ENCODE measurements around the gene PLIN1. TPM values are rescaled to one million over a fixed set of nuclear protein-coding genes. Genes with fewer than 3 reads are reported as not detected.

Gene PLIN1
- total and polyA plus RNA-seq, 2 donors (not counting 3 experiments of a cell fraction or from before 2014, with no cell fraction given): 0.07 TPM; not detected in 1

DNA sequence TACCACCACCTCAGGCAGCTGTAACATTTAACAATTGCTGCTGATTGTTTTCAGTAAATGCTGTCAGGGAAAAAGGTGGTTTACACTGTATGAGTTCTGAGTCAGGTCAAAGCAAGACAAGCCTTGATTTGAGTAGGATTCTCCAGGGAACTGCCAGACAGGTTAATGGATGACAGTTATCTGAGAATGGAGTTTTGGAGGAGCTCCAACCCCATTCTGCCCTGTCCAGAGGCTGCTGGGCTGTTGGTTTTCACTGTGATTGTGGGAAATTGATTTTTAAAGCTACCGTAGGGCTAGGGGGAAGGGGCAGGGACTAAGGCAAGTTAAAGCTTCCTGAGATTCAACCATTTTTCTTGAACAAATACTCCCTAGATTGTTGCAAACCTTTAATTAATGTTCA lies 64.0 kb downstream of the PLIN1 start:
- FAIRE-seq (no peak), DNase-seq (ENCODE audit: low read depth, low spot score) (no peak)
- Histone ChIP-seq H3K4me2 (ENCODE audit: insufficient read depth, low read length) (no peak overlapping the region), H4K20me1 (replicated peaks; ENCODE audit: control insufficient read depth, extremely low read depth, insufficient read depth, low read length) (no peaks in the 10 kb centered on the region), H3K9ac (replicated peaks; ENCODE audit: extremely low read depth, insufficient read depth, low read length) (no peak overlapping the region), H3K4me1 (ENCODE audit: control insufficient read depth, extremely low read depth, insufficient read depth, low read length) (no peaks in the 10 kb centered on the region), H3K27me3 (ENCODE audit: control insufficient read depth in 2 of 2, insufficient read depth in 2 of 2, low read length in 2 of 2) (no peaks in the 10 kb centered on the region), H3K4me3 (replicated peaks in 1 of 3; ENCODE audit: insufficient read depth in 1 of 3, low read depth in 1 of 3, low read length in 3 of 3) (no peak overlapping the region), H3K9me1 (replicated peaks; ENCODE audit: control insufficient read depth, extremely low read depth, insufficient read depth, low read length) (no peaks in the 10 kb centered on the region), H2AFZ (ENCODE audit: low read depth, low read length) (no peak overlapping the region), H3K36me3 (ENCODE audit: control insufficient read depth in 2 of 2, extremely low read depth in 1 of 2, insufficient read depth in 2 of 2, low read length in 2 of 2) (peaks cover 0 to 21% of the 10 kb centered on the region in 2 experiments), H3K9me3 (replicated peaks; ENCODE audit: control insufficient read depth, insufficient read depth, low read length) (no peaks in the 10 kb centered on the region), H3K79me2 (ENCODE audit: control insufficient read depth, insufficient read depth, low read length) (no peaks in the 10 kb centered on the region), H3K27ac (ENCODE audit: insufficient read depth, low read depth, low read length) (no peak overlapping the region)
- no peak for TF ChIP-seq GATA2 (IDR thresholded peaks at IDR 0.05; ENCODE audit: insufficient read depth, insufficient read length, low read depth, low read length)
- no peak for TF ChIP-seq POLR2A (IDR thresholded peaks at IDR 0.05; ENCODE audit: low read depth, low read length)
- no peak for TF ChIP-seq MYC (IDR thresholded peaks at IDR 0.05; ENCODE audit: low read depth, low read length)
- ChIA-PET CTCF (no interaction called here), POLR2A (no interaction called here)
- intact Hi-C loops (cut with micrococcal nuclease): no loop called here
- dilution Hi-C loops (cut with MboI; ENCODE audit: extremely low pct_ligation_motif_present, low sequenced_read_pairs): no loop called here
- no TSS peak for BruUV-seq (replicated peaks)

Small RNAs within 50 kb of the gene (small RNA-seq; reads per million reads assigned to genes)
- not detected for gene RNU6-132P (ENCODE audit: insufficient read depth, insufficient read length, low read depth, low replicate concordance)

Other genes with a start within 250 kb of the PLIN1 start
- gene RHCG, start 182.8 kb downstream of the PLIN1 start, total RNA-seq: not detected in 2 replicates
- gene RHCG, start 182.8 kb downstream of the PLIN1 start, polyA plus RNA-seq: not detected in 2 replicates
- 19.4 and 20.5 TPM in 2 replicates for gene TICRR, start 103.9 kb downstream of the PLIN1 start, total RNA-seq
- gene TICRR, start 103.9 kb downstream of the PLIN1 start, polyA plus RNA-seq: 4.8 and 4.9 TPM in 2 replicates
- 11.3 and 13.1 TPM in 2 replicates for gene KIF7, start 23.9 kb downstream of the PLIN1 start, total RNA-seq
- 4.2 and 4.3 TPM in 2 replicates for gene KIF7, start 23.9 kb downstream of the PLIN1 start, polyA plus RNA-seq
- 3.2 and 3.7 TPM in 2 replicates for gene PEX11A, start 11.4 kb upstream of the PLIN1 start, total RNA-seq
- gene PEX11A, start 11.4 kb upstream of the PLIN1 start, polyA plus RNA-seq: 4.3 and 4.4 TPM in 2 replicates
- not detected in 2 replicates for gene WDR93, start 11.4 kb upstream of the PLIN1 start, total RNA-seq
- 0.05 and 0.07 TPM in 2 replicates for gene WDR93, start 11.4 kb upstream of the PLIN1 start, polyA plus RNA-seq
- 1.0 and 1.7 TPM in 2 replicates for gene MESP1, start 71.9 kb upstream of the PLIN1 start, total RNA-seq
- 0.68 and 1.0 TPM in 2 replicates for gene MESP1, start 71.9 kb upstream of the PLIN1 start, polyA plus RNA-seq
- gene MESP2, start 97.0 kb upstream of the PLIN1 start, total RNA-seq: 0.42 TPM in 1 of 2 replicates, not detected in the other
- 0.21 and 0.43 TPM in 2 replicates for gene MESP2, start 97.0 kb upstream of the PLIN1 start, polyA plus RNA-seq
- 199 and 221 TPM in 2 replicates for gene ANPEP, start 135.5 kb upstream of the PLIN1 start, total RNA-seq
- 177 and 190 TPM in 2 replicates for gene ANPEP, start 135.5 kb upstream of the PLIN1 start, polyA plus RNA-seq
- gene AP3S2, start 214.6 kb upstream of the PLIN1 start, total RNA-seq: 20.4 and 31.1 TPM in 2 replicates
- 8.8 and 14.6 TPM in 2 replicates for gene AP3S2, start 214.6 kb upstream of the PLIN1 start, polyA plus RNA-seq
- gene ARPIN, start 233.6 kb upstream of the PLIN1 start, total RNA-seq: 18.7 and 23.3 TPM in 2 replicates
- gene ARPIN, start 233.6 kb upstream of the PLIN1 start, polyA plus RNA-seq: 9.0 and 13.0 TPM in 2 replicates

Data from endothelial cell of umbilical vein (primary cell).